Stimulated activated CD8-positive, alpha-beta memory T cell treated with anti-CD3 and anti-CD28 coated beads, Interleukin-12 subunit alpha, Interleukin-12 subunit beta, amount 100 ng/mL, for 24 hours (primary cell): Measurements from ENCODE around the gene NEK9.
"Not testable (repeated sequence)": the region's sequence is repeated elsewhere in the genome, so short reads cannot be mapped to it uniquely, and the experiment has no call there.

Experiments
- DNase-seq: peaks from one replicate; pipeline ENCODE4 v3.0.0-alpha.2; 2020; ENCODE audit errors: extremely low read depth

Gene NEK9

DNA sequence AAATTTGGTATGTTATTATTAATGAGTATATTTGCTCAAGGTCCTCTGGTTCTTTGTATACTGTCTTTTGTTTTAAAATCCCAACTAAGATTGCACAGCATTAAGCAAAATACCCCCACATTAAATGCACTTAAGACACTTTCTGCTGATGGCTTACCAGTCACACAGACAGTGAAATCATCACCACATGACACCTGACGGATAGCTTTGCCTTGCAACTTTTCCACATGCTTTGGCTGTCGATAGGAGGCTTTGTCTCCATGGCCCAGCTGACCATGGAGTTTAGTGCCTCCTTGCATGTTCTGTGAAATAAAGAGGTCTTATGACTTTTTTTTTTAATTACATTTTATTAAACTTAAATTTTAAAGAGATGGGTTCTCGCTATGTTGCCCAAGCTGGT, 19.7 kb downstream of the NEK9 start:
- DNase-seq, result no peak

DNA sequence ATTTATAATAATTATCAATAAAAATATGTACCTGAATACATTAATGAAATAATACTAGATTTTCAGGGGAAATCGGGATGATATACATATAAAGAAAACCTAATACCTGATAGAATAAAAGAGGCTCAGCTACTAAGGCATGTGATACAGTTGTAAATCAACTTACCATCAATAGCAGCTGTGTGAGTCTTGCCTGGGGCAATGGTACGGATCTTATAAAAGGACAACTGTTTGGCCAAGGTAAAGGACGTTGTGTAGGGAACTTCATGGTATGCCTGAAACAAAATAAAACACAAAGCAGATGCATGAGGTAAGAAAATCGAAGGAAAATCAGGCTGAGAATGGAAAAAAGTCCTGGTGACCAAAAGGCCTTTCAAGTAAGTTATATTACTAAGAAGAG, 25.4 kb downstream of the NEK9 start:
- DNase-seq, result no peak

DNA sequence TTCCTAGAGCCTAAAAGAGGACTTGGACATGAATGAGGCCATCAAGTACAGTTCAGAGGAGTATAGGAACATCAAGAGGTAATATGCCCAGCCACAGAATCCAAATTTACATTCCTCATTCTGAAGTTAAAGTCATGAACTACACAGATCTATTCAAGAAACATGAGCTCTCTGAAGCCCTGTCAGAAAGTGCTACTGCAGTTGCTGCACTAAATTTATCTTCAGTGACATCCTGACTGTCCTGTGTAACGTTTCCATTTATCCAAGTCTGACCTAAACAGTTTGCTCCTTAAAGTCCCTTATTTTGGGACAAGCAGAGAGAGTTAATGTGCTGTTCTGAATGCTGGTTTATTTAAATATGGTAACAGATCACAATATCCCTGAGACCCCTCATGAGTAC, 28.2 kb downstream of the NEK9 start:
- no peak for DNase-seq

DNA sequence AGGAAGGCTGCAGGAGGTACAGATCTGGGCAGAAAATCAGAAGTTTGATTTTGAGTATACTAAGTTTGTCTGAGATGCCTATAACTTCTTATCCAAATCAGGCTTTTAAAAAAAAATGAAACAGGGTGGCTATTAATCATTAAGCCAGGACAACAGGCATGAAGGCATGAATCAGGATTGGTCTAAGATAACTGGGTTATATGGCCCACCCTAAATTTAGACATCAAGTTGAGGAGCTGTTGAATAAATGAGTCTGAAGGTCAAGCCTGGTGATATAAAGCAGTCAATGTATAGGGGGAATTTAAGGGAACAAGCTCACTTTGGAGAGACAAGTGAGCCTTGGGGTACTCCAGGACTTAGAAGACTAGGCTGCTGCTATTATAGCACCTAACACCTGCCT, 28.6 kb downstream of the NEK9 start:
- DNase-seq, result no peak

DNA sequence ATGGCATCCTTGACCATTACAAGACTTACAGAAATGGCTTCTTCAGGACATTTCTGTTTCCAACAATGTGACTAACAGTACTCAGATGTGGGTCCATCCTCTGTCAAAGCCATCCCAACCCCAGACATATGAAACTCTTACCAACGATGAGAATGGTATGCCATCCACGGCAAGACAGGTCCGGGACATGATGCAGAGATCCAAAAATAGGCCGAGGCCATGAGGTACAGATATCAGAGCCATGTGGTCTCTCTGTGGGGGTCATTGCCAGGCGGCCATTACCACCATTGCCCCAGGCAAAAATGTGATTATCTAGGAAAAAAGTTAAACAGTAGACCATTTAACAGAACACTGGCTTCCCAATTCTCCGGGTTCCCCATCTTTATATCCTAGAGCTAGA, 29.9 kb downstream of the NEK9 start:
- no peak for DNase-seq

DNA sequence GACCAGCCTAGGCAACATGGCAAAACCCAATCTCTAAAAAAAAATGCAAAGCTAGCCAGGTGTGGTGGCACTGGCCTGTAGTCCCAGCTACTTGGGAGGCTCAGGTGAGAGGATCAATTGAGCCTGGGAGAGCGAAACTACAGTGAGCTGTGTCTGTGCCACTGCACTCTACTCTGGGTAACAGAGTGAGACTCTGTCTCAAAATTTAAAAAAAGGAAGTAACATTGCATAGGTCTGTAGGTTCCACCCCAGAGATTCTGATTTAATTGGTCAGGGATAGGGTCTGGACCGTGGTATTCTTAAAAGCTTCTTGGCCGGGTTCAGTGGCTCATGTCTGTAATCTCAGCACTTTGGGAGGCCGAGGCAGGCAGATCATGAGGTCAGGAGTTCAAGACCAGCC, 31.2 kb downstream of the NEK9 start:
- no peak for DNase-seq

DNA sequence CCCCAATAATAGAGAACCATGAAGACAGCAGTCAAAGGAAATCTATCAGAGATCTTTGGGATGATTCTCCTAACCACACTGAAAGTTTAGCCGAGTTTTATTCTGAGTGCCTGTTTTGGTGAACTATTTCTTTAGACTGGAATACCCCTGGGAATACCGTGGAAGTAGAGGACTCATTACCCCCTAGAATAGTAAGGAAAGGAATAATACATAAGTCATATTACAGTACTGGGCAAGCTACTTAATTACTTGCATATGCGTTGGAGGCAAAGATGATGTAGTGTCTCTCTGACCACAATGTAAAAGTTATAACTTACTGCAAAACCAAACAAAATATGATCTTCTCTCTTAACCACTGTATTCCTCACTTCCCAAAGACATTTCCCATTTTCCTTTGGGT, 32.0 kb downstream of the NEK9 start:
- DNase-seq, result no peak

DNA sequence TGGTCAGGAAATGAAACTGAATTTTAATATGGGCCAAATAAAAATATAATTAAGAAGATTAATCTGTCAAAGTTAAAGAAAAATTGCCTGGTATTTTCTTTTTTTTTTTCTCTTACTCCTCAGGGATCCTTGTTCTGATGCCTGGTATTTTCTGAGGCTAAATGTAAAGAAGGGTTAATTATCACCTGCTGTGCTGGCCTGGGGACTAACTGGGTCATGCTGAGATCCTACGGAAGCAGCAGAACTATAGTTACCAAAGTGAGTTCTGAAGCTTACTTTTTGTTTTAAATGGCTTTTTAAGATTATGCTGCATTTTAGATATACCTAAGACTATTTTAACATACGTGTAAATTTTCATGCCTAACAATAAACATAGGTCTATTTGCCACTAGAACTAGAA, 34.1 kb downstream of the NEK9 start:
- no peak for DNase-seq

DNA sequence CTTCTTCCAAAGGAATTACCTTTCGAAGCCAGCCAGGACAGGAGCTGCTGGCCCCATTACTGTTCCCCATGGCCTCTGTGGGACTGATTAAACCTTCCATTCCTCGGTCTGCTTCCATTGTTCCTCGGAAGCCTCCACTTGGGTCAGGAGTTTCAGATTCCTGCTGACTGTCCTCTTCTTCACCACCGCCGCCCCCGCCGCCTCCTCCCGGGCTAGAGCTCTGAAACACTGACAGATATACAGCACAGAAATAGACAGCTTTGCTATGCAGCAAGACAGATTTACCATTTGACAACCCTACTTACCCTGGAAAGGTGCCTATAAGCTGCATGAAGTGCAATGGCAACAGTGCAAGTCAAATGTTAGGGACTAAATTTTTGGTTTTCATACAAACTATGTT, 35.6 kb downstream of the NEK9 start:
- DNase-seq, result no peak

DNA sequence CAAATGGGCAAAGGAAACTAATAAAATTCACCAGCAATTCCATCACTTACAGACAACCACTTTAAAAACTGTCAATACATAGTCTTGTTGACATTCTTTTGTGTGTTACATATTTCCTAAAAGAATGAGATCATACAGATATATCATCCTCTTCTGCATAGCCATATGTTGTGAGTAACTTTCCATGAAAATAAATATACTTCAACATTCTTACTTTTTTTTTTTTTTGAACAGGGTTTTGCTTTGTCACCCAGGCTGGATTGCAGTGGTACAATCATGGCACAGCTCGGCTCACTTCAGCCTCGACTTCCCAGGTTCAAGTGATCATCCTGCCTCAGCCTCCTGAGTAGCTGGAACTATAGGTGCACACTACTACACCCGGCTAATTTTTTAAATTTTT, 36.5 kb downstream of the NEK9 start:
- DNase-seq, result no peak

DNA sequence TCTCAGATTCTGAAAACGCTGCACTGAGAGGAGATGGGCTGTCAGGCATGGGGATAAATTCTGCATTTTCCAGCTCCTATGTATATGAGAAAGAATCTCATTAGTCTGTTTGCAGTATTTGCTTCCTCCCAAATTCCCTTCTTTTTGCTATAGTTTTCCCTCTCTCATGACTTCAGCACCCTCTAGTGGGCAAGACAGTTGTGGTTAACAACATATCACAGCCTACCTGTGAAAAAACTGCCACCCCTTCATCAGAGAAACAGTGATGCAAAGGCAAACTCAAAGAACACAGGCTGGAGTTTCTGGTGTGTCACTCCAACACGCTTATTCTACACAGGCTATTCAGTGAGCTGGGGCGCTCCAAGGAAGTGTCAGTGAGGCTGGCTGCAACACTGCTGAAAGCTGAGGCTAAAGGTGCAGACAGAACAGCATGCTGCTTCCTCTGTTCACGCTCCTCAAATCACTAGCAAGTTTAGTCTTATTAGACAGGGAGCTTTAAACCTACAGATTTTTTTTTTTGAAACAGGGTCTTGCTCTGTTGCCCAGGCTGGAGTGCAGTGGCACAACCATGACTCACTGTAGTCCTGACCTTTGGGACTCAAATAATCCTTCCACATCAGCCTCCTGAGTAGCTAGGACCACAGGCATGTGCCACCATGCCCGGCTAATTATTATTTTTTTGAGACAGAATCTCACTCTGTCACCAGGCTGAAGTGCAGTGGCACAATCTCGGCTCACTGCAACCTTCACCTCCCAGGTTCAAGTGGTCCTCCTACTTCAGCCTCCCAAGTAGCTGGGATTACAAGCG, 38.1 kb downstream of the NEK9 start:
- DNase-seq, result no peak

DNA sequence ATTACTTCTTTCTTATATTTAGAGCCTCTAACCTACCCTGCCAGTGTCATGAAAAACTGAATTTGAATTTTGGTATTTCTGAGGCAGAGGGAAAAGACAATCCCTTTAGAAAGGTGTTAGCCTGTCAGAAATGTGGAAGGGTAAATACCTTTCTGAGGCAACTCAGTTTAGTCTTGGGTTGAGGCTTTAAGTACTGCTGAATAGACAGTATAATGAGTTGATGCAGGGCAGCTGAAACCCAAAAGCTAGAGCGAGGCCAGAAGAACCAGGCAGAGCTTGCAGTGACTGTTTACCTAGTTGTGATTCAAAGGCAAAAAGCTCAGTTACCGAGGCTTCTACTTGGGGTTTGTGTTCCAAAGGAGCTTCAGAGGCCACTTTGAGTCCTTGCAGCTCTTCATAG, 38.7 kb downstream of the NEK9 start:
- DNase-seq, result no peak

DNA sequence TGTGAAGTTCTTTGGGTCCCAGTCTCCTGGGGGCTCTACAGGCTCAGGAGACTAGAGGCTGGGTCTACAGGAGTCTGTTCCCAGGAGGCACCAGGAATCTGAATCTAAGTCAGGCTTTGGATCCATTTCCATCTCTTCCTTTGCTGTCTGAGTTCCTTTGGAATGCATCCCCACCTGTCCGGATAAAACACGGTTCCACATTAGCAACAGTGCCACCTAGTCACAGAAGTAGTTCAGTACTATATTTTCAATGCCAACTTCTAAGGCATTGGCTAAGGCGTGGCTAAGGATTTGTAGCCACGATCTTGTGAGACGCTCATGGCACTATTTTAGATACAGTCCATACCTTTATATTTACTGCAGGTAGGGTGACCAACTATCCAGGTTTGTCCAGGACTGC, 42.3 kb downstream of the NEK9 start:
- no peak for DNase-seq

DNA sequence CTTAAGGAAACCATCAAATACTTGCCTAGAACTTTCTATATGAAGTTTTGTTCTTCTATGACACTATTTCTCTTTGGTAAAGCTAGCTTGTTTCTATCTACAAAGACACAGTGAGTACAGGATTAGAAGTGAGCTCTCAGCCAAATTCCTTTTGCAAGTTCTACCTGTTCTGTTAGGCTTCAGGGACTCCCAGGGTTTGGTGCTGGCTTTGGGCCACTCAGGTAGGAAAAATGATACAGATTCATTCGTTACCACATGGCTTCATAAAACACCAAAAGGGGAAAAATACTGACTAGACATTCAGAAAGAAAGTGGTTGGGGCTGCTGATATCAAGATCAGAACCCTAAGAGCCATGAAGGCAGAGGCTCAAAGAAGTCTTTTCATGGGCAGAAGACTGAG, 43.6 kb downstream of the NEK9 start:
- DNase-seq, result no peak

DNA sequence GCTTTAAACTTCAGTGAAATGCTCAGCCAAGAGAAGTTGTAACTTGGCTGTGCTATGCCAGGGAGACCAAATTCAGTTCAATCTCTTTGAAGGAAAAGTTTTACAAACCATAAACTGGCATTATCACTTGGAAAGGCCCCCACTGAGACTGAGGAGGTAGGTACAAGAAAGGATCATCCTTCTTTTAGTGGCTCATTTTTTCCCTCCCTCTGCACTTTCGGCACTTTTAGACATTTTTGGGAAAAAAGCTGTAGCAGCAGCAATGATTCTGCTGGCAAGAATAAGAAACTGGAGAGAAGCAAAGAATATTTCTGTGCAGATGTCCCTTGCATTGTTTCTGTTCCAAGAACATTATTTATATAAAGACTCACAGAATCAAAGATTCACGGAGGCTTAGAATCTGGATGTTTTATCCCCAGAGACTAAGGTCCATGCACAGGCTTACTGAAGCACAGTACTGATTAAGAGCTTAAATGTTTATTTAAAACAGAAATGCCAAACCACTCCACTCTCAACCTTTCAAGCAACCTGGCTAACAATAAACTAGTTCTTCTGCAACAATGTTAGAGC, 45.1 kb downstream of the NEK9 start:
- DNase-seq, result no peak

DNA sequence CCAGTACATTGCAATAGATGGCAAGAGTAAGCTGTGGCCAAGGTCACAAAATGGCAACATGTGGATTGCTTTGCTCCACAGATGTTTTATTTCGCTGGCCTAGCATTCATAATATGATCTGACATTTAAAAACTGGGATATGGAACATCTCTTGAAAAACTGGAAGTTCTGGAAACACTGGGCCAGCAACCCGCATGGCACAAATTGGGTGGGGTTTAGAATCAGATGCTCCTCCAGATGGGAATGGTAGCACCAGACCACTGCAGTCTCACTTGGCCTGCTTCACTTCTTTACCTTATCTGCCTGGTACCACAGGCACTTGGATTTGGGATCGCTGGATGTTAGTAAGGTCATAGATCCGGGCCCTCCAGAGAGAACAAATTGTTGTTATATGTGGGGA, 47.3 kb downstream of the NEK9 start:
- DNase-seq, result no peak

DNA sequence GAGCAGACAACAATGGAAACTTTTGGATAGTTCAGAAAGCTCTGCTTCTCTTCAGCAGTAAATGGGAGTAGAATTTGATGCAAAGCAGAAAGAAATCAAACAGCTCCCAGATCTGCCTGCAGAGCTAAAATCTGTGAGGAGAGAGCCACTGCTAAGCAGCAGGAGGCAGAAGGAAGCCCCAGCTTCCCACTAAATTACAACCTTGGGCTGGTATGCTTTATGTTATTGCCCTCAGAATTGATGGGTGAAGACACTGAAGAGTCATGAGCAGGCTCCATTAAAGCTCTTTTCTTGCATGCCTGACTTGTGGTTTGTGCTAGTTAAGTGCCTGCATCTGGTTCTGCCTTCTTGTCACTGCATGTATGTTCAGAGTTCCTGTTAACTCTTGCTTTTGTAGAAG, 49.1 kb downstream of the NEK9 start:
- DNase-seq, result no peak

DNA sequence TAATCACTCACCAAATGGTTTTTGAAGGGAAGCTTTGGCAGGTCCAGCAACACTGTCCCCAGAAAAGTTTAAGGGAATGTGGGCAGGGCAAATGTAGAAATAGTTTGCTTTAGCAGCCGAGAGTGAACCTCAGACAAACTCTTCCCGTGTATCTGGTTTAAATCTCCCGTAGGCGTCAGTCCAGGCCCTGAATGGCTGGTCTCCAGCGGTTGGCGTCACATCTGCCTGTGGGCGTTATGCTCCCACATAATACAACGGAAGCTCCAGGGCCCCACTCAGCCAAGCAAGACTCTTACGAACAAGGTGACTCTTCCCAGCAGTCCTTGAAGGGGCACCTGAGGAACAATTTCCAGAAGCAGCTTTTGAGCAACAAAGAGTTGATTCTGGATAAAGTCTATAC, 56.5 kb downstream of the NEK9 start:
- DNase-seq, result no peak

DNA sequence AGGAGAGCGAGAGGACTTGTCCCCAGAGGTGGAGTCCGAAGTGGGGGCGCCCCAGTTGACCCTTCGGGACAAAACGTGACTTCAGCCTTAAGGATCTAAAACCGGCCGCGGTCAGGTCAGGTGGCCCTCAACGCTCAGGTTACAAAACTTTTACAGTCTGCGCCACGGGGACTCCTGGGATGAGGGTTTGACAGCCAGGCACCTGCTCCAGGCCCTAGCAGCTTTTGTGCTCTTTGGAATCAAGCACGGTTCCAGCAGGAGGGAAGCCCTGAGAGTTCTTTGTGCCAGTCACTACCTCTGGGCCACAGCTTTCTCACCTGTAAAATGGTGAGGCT, 57.1 kb downstream of the NEK9 start:
- no peak for DNase-seq

DNA sequence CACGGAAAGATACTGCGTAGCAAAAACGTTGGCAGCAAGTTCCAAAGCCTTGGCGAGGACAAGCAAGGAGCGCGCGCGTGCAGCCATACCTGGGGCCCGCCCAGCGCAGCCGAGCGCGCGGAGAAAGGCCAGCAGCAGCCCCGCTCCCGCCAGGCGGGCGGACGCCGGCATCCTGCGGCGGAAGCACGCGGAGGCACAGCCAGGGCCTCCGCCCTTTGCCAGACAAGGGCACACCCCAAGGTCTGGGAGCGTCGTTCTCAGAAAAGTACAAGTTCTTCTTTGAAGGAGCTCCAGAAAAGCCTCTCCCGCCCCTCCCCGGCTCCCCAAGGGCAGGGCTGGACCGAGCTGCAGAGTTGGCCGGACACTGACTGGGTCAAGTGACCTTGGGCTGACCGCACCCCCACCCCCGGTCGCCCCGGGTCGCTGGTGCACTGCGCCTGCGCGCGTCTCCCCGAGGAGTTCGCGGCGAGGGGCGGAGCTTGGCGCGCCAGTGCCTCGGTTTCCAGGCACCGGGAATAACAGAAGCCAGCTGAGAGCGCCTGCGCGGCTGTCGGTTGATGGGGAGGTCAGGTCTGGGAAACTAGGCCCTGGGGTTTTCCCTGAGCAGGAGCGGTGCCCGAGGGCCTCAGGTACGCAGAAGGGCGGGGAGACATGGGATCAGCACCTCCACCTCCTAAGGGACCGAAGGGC, 57.6 kb downstream of the NEK9 start, which contains the start of gene ZC2HC1C:
Gene ZC2HC1C (plus strand): TSS at position 521 of the 690 bp plus-strand sequence. CDS start 933 bp downstream, outside the sequence.
- DNase-seq, result peak; percentile 31

DNA sequence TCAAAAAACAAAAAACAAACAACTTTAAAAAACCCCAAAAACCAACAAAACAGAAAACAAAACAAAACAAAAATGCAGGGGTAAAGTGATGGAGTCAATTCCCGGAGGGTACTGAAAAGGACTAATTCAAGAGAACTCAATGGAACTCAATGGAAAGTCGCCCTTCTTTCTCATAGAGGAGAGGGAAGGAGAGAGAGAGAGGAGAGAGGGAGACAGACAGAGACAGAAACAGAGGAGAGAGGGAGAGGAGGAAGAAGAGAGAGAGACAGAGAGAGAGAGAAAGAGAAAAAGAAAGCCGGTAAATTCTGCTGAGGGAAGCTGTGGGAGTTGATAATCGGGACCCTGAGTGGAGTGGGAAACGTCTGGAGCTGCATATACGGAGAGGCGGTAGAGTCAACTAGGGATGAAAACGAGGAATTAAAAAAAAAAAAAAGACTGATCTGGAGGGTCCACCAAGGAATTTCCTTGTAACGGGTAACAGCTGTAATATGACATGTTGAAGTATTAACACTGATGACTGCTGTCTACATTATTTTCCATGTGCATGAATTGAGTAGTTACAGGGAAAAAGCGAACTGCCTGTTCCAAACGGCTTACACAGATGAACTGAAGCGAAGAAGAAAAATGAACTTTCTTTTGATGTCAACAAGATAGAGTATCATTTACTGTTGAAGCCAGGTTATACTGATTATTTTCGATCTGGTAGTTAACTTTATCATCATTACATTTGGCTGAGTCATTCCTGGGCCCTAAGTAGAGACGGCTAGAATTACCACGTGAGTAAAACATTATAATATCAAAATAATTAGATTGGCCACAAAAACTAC, 58.3 kb downstream of the NEK9 start:
- DNase-seq, result no peak

DNA sequence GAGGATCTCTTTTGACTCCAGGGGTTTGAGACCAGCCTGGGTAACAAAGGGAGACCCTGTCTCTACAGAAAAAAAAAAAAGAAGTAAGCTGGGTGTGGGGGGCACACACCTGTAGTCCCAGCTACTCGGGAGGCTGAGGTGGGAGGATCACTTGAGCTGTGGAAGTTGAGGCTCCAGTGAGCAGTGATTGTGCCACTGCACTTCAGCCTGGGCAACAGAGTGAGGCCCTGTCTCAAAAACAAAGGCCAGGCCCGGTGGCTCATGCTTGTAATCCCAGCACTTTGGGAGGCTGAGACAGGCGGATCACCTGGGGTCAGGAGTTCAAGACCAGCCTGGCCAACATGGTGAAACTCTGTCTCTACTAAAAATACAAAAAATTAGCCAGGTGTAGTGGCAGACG, 59.1 kb downstream of the NEK9 start:
- not testable (repeated sequence) for DNase-seq
